ENCODE measurements around the gene ZNF621.

GRCh38 chr3:40576396-40576795 is 51.6 kb downstream of the ZNF621 start:
- TF ChIP-seq CTCF (conservative IDR thresholded peaks at IDR 0.05; ENCODE audit: low read length) (no peak), EZH2phosphoT487 (IDR thresholded peaks at IDR 0.05; ENCODE audit: borderline replicate concordance) (no peak)
